Stimulated activated CD8-positive, alpha-beta memory T cell treated with anti-CD3 and anti-CD28 coated beads, Interleukin-12 subunit alpha, Interleukin-12 subunit beta, amount 100 ng/mL, for 24 hours (primary cell): ENCODE results near the gene ADCYAP1R1.

Source experiments
- DNase-seq: peaks from one replicate; pipeline ENCODE4 v3.0.0-alpha.2; 2020; ENCODE audit errors: extremely low read depth

The ADCYAP1R1 gene

GRCh38 chr7:31084226-31084625 is 32.1 kb downstream of the ADCYAP1R1 start:
- no peak for DNase-seq

GRCh38 chr7:31087351-31087750 is 35.2 kb downstream of the ADCYAP1R1 start:
- DNase-seq: no peak

DNA sequence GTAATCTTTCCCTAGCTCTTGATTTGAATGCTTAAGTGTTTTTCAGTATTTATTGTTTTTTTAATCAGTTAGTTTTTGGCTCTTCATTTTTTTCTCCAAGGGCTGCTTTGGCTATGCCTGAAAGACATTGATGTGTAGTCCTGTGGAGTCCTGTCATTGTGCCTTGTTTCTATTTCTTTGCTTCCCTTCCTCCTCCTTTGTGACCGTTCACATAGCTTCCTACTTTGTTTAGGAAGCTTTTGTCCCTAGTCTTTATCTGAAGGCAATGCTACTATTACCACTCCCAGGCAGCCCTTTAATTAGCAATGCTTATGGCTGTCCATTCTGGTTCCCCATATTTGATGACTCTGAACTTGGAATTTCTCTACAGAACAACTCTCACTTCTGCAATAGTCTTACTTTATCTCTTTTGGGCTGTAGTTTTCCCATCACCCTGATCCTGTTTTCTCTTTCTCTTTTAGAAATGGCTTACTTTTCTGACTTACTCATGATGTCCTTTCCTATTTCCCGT is 39.9 kb downstream of the ADCYAP1R1 start:
- no peak for DNase-seq

DNA sequence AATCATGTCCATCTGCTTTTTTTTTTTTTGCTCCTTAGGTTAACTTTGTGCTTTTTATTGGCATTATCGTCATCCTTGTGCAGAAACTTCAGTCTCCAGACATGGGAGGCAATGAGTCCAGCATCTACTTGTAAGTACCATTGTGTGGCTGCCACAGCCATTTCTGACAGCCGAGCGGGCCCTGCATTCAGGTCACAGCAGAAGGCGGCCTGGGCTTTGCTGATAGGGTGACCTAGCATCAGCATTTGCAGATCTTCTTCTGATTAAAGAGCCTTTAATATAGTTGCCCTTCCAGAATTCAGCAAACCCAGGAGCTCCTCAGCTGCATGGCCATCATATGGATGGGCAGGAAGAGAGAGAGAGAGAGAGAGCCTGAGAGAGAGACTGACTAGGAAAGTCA is 40.5 kb downstream of the ADCYAP1R1 start:
- DNase-seq: no peak

DNA sequence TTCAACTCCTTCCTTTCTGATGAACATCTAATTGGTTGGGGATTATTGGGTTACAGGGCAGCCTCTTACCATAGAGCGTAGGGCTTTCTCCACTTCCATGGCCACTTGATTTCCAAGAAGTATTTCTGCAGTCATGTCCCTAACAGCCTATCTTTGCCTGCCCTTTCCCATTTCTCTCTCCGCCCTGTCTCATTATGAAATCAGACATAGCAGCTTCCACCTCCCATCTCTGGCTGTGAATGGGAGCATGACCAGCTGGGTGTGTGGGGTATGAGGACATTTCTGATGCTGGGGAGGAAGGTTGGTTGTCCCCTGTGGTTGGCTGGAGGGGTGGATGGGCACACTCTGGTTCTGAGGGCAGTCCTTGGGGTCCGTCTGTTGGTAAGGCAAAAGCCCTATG is 41.2 kb downstream of the ADCYAP1R1 start:
- DNase-seq: no peak

GRCh38 chr7:31094271-31094670 is 42.2 kb downstream of the ADCYAP1R1 start:
- no peak for DNase-seq

DNA sequence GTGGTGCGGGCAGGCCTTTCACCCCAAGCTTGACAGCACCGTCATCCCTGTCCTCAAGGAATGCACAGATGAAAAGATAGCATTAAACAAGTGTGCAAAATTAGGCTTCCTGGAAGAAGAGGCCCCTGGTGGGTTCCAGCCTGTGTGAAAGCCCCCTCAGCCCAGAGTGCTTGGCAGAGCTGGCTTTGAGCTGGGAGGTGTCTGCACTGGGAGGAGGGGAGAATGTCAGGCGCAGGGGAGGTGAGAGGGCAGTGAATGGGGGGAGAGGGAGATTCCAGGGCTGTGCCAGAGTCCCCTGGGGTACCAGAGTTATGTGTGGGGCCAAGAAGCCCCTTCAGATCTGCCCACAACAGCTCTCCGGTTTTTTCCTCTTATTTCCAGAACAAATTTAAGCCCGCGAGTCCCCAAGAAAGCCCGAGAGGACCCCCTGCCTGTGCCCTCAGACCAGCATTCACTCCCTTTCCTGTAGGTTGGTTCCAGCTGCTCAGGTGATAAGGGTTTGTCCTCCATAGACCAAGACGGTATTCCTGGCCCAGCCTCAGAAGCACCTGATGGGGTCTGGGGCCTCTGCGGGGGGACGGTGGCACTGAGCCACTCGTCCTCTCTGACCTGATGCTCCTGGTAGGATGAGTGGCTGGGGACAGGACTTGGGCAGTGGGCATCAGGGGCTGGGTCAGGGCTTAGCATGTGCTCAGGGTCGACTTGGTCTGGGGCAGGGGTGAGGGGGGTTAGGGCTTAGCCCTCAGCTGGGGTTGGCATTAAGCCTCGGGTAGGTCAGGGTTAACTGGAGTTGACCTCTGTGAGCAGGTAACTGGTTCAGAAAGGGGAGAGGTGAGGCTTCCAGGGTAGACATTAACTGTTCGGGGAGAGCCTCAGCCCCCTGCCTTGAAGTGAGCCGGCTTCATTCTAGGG is 43.4 kb downstream of the ADCYAP1R1 start:
- no peak for DNase-seq

- DNase-seq: no peak
Observed at GRCh38 chr7:31096198-31096876, 44.2 kb downstream of the ADCYAP1R1 start.

DNA sequence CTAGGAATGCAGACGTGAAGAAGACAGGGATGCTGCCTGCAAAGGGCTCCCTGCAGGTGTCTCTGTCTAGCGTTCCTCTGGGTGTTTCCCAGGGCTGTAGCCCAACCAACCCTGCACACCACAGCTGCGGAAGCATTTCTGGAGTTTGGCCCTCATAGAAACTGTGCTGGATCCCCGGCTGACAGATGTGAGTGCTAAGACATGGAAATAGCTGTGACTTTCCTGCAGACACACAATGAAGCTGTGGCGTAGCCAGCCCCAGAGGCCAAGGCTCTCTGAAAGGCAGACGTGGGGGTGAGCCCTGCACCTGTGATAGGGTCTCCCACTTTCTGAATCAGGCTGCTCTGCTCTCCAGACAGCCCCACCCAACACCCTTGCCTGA is 44.8 kb downstream of the ADCYAP1R1 start:
- DNase-seq: no peak

- no peak for DNase-seq
Observed at GRCh38 chr7:31098642-31099360, 46.7 kb downstream of the ADCYAP1R1 start.

GRCh38 chr7:31099451-31100444 is 47.6 kb downstream of the ADCYAP1R1 start:
- no peak for DNase-seq

DNA sequence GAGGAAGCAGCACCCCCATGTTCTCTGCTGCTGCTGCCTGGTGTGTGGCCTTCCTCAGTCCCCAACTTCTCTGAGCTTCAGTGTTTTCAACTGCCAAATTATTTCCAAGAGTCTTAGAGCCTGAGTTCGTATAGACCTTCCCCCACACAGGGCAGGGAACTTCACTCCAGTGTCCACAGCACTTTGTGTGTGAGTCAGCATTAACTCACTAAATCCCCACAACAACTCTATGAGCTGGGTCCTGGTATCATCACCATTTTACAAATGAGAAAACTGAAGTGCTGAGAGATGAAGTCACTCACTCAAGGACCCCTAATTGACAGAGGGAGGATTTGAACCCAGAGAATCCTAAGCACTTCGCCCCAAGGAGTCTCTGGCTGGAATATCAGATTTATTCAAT is 48.3 kb downstream of the ADCYAP1R1 start:
- DNase-seq: no peak

DNA sequence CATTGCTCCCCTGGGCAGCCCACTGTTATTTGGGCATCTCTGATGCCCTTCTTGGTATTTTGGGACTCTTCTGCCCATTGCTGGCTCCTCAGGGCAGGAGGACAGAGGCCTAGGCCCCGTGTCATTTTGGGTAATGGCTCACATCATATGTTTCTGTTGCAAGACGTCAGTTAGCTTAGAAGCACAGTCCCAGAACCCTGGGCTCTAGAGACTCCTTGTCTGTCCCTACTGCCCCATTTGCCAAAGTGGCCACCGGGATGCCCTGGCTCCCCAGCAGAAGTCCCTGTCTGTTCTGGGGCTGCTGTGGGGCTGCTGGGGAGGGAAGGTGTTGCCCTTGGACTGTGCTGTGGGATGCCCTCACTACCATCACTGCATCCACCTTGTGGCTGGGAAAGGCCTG is 48.8 kb downstream of the ADCYAP1R1 start:
- DNase-seq: no peak

- DNase-seq: no peak
Observed at GRCh38 chr7:31101544-31101943, 49.4 kb downstream of the ADCYAP1R1 start.

GRCh38 chr7:31102151-31102972 is 50.3 kb downstream of the ADCYAP1R1 start:
- DNase-seq: no peak

- DNase-seq: no peak
Observed at GRCh38 chr7:31102973-31103850, 51.1 kb downstream of the ADCYAP1R1 start.

DNA sequence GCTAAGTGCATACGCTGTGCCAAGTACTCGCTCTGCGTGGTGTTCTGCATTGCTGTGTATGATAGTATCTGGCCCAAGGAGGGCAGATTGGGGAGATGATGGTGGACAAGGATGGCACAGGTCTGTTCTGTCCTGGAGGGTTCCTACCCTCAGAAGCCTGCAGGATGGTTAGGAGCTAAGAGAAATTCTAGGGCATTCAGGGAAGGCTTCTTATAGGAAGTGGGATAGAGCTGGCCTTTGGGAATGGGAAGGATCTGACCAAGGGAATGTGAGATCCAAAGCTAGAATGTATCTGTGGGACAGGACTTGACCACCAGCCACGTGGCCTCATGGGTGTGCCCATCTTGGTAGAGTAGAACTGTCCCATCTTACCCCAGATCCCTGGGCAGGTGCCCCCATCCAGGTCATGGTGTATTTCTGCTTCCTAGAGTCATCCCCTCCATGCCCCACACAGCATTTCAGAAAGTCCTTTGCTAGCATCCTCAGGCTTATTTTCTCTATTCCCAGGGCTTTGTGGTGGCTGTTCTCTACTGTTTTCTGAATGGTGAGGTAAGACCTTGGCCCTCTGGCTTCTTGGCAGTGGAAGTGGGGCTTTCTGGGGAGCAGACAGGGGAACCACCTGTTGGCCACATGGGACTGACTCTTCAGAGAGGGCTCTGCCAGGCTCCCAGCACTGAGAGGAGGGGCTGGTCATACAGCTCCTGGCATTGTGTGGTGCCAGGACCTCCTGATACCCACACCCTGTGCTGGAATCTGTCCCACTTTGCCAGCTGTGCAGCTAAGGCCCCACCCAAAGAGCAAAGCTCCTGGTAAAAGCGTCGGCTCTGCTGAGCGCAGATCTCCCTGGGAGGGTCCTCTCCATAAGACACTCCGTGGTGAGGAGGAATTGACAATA is 52.5 kb downstream of the ADCYAP1R1 start:
- DNase-seq: no peak
